ENCODE results near the gene OR3A2.
"Not testable (repeated sequence)": the region's sequence is repeated elsewhere in the genome, so short reads cannot be mapped to it uniquely, and the experiment has no call there.

The OR3A2 gene

DNA sequence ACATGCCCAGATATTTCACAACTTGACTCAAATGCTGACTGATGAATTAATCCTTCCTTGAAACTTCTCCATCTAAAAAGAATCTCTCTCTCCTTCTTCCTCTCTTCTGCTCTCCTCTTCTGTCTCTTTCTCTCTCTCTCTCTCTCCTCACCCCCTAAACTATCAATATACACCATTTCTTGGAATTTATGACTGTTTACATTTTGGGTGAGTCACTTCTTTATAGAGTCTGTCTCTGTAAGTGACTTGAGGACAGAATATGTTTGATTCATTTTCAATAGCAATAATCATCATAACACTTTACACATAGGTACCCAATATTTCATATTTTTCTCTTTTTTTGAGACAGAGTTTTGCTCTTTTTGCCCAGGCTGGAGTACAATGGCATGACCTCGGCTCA, 103.2 kb downstream of the OR3A2 start:
- no peak for DNase-seq

DNA sequence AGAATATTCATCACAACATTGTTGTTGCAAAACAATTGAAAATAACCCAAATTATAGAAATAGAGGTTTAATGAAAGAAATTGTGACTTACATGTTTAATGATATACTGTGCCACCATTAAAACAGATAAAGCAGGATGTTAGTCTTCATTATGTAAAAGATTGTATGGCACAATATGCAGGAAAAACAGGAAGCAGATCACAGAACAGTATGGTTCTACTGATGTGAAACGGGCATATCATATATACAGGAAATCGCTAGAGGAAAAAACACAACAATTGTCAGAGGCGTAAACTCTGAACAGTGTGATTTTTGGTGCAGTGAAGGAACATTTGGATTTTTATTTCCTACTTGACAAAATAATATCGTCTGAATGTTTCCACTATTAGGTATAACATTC, 110.0 kb downstream of the OR3A2 start:
- no peak for DNase-seq

DNA sequence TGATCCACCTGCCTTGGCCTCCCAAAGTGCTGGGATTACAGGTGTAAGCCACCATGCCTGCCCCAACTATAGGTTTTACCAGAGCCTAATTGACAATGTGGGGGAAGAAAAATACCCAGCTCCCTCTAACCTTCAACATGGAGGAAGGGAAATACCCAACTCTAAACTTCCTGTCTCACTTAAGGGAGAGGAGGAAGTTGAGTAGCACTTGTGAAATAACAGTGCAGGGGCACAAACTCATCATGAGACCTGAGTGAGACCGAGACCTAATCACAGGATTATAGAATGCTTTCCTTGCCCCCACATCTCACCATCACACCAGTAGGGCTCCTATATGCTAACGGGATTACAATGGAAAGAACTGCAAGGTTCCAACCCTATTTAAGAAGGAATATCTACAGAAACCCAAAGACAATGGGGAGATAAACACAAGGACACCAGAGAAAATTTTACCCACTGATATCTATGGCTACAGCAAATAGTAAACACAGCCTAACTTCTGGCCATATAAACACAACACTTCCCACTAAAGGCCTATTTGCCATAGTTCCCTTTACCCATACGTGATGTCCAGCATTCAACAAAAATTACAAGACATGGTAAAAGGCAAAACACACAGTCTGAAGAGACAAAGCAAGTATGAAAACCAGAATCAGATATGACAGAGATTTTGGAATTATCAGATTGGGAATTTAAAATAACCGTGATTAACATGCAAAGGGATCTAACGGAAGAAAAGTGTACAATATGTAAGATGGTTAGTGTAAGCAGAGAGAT, 114.8 kb downstream of the OR3A2 start:
- no peak for DNase-seq

DNA sequence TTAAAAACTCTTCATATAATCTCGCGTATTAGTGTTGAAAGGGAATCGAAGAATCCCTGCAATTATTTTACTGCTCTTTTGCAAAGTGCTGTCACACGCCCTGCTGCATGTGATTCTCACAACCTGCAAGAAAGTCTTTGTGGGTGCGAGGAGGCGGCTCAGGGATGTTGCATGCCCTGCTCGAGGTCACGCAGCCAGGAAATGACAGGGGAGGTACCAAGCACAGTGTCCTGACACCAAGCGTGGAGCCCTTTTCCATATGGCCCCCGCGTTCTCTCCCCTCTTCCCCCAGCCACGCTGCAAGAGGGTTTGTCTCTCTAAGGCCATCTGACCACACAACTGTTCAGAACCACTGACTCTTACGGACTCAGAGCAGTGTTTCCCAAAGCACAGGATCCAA, 125.5 kb downstream of the OR3A2 start:
- DNase-seq: no peak

DNA sequence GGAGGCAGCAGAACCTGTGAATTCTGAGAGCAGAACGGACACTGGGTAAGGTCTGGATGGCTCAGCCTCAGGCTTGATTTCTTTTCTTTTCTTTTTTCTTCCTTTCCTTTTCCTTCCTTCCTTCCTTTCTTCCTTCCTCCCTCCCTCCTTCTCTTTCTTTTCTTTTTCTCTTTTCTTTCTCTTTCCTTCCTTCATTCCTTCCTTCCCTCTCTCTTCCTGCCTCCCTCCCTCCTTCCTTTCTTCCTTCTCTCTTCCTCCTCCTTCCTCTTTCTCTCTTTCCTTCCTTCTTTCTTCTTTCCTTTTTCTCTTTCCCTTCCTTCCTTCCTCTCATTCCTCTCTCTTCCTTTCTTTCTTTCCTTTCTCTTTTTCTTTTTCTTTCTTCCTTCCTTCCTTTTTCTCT, 125.9 kb downstream of the OR3A2 start:
- DNase-seq: no peak

DNA sequence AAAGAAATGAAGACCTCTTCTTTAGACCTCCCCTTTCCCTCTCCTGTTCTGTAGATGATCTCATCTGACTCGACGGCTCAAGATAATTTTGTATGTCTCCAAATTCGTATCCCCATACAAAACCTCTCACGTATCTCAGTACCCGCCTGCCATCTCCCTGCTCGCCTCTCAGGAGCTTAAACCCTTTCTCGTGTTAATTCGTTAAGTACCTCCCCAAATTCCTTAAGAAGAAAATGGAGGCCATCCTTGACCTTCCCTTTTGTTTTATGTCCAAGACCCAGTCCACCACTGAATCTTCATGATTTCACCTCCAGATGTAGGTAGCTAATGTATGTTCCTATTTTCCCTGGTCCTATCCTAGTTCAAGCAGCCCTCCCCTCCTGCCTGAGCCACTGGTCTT, 129.5 kb downstream of the OR3A2 start:
- no peak for DNase-seq

DNA sequence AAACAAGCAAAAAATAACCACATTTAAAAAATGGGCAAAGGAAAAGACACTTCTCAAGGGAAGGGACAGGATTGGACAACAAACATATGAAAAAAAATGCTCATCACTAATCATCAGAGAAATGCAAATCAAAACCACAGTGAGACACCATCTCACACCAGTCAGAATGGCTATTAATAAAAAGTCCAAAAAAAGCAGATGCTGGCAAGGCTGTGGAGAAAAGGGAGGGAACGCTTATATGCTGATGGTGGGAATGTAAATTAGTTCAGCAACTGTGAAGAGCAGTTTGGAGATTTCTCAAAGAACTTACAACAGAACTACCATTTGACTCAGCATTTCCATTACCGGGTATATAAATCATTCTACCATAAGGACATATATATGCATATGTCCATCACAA, 137.1 kb downstream of the OR3A2 start:
- not testable (repeated sequence) for DNase-seq

DNA sequence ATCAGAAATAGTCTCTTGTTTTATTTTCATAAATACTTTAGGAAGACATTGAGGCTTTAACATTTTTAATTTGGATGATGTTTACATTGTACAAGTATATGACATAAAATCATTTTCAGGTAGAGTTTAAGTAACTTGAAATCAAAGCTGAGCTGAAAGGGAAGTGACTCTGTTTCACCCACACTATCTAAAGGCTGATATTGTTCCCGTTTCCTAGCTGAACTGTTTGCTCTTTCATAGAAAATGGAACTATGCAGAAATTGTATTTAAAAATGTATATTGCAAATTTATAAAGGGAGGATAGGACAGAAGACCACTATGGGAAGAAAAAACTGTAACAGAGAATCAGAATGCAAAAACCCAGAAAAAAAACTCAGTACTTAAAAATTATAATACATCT, 141.3 kb downstream of the OR3A2 start:
- DNase-seq: not testable (repeated sequence)

DNA sequence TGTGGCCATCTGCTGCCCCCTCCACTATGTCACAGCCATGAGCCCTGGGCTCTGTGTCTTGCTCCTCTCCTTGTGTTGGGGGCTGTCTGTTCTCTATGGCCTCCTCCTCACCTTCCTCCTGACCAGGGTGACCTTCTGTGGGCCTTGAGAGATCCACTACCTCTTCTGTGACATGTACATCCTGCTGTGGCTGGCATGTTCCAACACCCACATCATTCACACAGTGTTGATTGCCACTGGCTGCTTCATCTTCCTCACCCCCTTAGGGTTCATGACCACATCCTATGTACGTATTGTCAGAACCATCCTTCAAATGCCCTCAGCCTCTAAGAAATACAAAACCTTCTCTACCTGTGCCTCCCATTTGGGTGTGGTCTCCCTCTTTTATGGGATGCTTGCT, 145.1 kb downstream of the OR3A2 start:
- not testable (repeated sequence) for DNase-seq

DNA sequence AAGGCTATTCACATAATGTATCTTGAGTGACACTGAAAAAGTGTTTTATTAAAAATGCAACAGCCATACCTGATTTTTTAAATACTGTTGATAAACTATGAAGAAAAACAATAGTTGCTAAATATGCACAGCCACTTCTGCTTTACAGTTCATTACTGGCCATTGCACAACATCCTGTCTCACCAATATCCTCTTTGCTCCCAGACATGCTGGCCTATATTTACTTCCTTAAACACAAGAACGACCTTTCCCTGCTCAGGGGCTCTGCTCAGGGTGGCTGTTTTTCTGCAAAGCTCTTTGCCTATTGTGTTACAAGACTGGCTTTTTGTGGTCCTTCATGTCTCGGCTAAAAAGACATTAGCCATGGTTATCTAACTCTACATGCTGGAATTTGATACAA, 147.4 kb downstream of the OR3A2 start:
- DNase-seq: not testable (repeated sequence)

DNA sequence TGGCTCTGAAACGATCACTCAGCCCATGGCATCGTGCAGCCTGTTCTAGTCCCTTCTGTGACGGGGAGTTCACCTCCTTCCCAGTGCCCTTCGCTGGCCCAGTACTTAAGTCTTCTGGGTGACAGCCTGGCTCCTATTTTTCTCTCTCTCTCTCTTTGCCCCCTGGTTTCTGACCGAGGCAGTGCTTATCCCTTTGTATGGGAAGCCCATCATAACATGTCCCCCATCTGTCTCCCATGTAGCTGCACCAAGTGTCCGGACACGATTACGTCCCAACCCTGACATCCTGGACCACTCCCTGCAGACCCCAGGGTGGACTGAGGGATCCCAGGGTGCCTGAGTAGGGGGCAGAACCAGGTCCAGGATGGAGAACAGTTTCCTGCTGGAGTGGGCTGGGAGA, 153.8 kb downstream of the OR3A2 start:
- not testable (repeated sequence) for DNase-seq

Data from stimulated activated CD4-positive, alpha-beta T cell treated with anti-CD3 and anti-CD28 coated beads, Interleukin-2, amount 100 ng/mL, for 48 hours (primary cell).